CD4-positive, alpha-beta T cell treated with Interleukin-6 for 4 hours (primary cell): ENCODE measurements around the gene AFTPH.

Source experiments
- DNase-seq: peaks from one replicate; pipeline ENCODE4 v3.0.0-alpha.2; 2020; ENCODE audit warnings: mixed read lengths

AFTPH gene

GRCh38 chr2:64542071-64543007 lies 18.2 kb downstream of the AFTPH start:
- DNase-seq, result no peak

- DNase-seq, result no peak
Observed at GRCh38 chr2:64543008-64543697, 19.0 kb downstream of the AFTPH start.

- DNase-seq, result no peak
Observed at GRCh38 chr2:64548761-64549160, 24.6 kb downstream of the AFTPH start.

GRCh38 chr2:64550042-64550441 lies 25.9 kb downstream of the AFTPH start:
- no peak for DNase-seq

- no peak for DNase-seq
Observed at GRCh38 chr2:64551851-64552250, 27.7 kb downstream of the AFTPH start.

- DNase-seq, result no peak
Observed at GRCh38 chr2:64554117-64554516, 30.0 kb downstream of the AFTPH start.

- DNase-seq, result no peak
Observed at GRCh38 chr2:64558445-64559081, 34.4 kb downstream of the AFTPH start.

GRCh38 chr2:64562148-64562784 lies 38.1 kb downstream of the AFTPH start:
- DNase-seq, result no peak

GRCh38 chr2:64563436-64563938 lies 39.4 kb downstream of the AFTPH start:
- no peak for DNase-seq

- no peak for DNase-seq
Observed at GRCh38 chr2:64565949-64566710, 42.0 kb downstream of the AFTPH start.

GRCh38 chr2:64567473-64567872 lies 43.3 kb downstream of the AFTPH start:
- DNase-seq, result no peak

- no peak for DNase-seq
Observed at GRCh38 chr2:64568836-64569235, 44.7 kb downstream of the AFTPH start.

- DNase-seq, result no peak
Observed at GRCh38 chr2:64574871-64575270, 50.7 kb downstream of the AFTPH start.

GRCh38 chr2:64581018-64581417 lies 56.9 kb downstream of the AFTPH start:
- no peak for DNase-seq

GRCh38 chr2:64581777-64582539 lies 57.8 kb downstream of the AFTPH start:
- DNase-seq, result no peak

- no peak for DNase-seq
Observed at GRCh38 chr2:64582774-64583340, 58.7 kb downstream of the AFTPH start.

- DNase-seq, result no peak
Observed at GRCh38 chr2:64586054-64586453, 61.9 kb downstream of the AFTPH start.

- no peak for DNase-seq
Observed at GRCh38 chr2:64586883-64587481, 62.9 kb downstream of the AFTPH start.

- DNase-seq, result no peak
Observed at GRCh38 chr2:64587561-64587960, 63.4 kb downstream of the AFTPH start.

GRCh38 chr2:64591188-64591587 lies 67.1 kb downstream of the AFTPH start:
- no peak for DNase-seq
